Bronchial epithelial cell (primary cell): ENCODE results near the gene CAPN8. TPM values are rescaled to one million over a fixed set of nuclear protein-coding genes. Genes with fewer than 3 reads are reported as not detected.
"Not testable (repeated sequence)": the region's sequence is repeated elsewhere in the genome, so short reads cannot be mapped to it uniquely, and the experiment has no call there.

Experiments
- DNase-seq: peaks from one replicate; pipeline ENCODE4 v3.0.0-alpha.2; 2010; ENCODE audit warnings: low read depth
- FAIRE-seq: peaks from 2 replicates; lab custom pipeline; 2011; peaks lifted over from hg19 to GRCh38; lab: Jason Lieb, UNC
- H3K27me3 ChIP-seq: 2 replicates; pipeline ENCODE4 v1.5.1; 2011; ENCODE audit warnings: low read length; ENCODE audit not compliant: control insufficient read depth, insufficient read depth
- H3K36me3 ChIP-seq: 2 replicates; pipeline ENCODE4 v1.5.1; 2011; ENCODE audit warnings: low read length; ENCODE audit not compliant: control insufficient read depth, insufficient read depth
- H3K4me3 ChIP-seq: 2 replicates; pipeline ENCODE4 v1.5.1; 2011; ENCODE audit warnings: mild to moderate bottlenecking, low read depth, low read length, control low read depth
- CTCF ChIP-seq: IDR thresholded peaks from 2 replicates; pipeline ENCODE4 v1.5.1; 2011; ENCODE audit warnings: mild to moderate bottlenecking, moderate library complexity, low read length, control low read depth, inconsistent platforms; ENCODE audit not compliant: insufficient read depth, severe bottlenecking
- total RNA-seq: library from RNA; depleted of rRNA; stranded (reverse); fragments of >200 nt; gene quantifications from 2 replicates; pipeline ENCODE4 v1.2.1, GENCODE V29; 2014

CAPN8 gene
- total RNA-seq, 1 donor from 2014 or later, result under 0.01 TPM

DNA sequence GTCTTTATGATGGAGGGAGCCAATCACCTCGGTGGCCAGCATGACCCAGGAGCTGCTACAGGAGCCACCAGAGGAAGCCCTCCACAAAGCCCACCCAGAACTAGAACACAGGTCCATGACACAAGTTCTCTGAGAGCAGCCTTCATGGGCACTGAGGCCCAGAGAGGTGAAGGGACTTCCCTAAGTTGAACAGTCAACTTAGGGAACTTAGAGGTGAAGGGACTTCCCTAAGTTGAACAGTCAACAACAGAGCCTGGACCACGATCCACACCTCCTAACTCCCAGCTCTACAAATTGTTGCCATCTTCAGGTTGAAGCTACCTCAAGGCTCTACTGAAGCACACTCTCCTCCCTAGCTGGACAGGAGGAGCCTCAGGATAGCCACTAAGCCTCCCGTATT, 139.5 kb downstream of the CAPN8 start:
- DNase-seq, result no peak
- no peak for TF ChIP-seq CTCF
- Histone ChIP-seq H3K4me3 (no peak overlapping the region), H3K27me3 (no peaks in the 10 kb centered on the region), H3K36me3 (no peaks in the 10 kb centered on the region)
- no peak for FAIRE-seq

GRCh38 chr1:223525546-223525945, 140.0 kb downstream of the CAPN8 start:
- no peak for FAIRE-seq
- DNase-seq, result no peak
- no peak overlapping the region for H3K4me3 ChIP-seq
- no peaks in the 10 kb centered on the region for H3K36me3 ChIP-seq
- no peak for TF ChIP-seq CTCF
- no peaks in the 10 kb centered on the region for H3K27me3 ChIP-seq

- FAIRE-seq, result no peak
- Histone ChIP-seq H3K36me3 (no peaks in the 10 kb centered on the region), H3K27me3 (no peaks in the 10 kb centered on the region), H3K4me3 (no peak overlapping the region)
- TF ChIP-seq CTCF, result no peak
- no peak for DNase-seq
Measured at GRCh38 chr1:223524930-223525451, 140.5 kb downstream of the CAPN8 start.

GRCh38 chr1:223521150-223521549, 144.4 kb downstream of the CAPN8 start:
- DNase-seq (no peak), FAIRE-seq (no peak)
- Histone ChIP-seq H3K27me3 (no peaks in the 10 kb centered on the region), H3K36me3 (no peaks in the 10 kb centered on the region), H3K4me3 (no peak overlapping the region)
- no peak for TF ChIP-seq CTCF

DNA sequence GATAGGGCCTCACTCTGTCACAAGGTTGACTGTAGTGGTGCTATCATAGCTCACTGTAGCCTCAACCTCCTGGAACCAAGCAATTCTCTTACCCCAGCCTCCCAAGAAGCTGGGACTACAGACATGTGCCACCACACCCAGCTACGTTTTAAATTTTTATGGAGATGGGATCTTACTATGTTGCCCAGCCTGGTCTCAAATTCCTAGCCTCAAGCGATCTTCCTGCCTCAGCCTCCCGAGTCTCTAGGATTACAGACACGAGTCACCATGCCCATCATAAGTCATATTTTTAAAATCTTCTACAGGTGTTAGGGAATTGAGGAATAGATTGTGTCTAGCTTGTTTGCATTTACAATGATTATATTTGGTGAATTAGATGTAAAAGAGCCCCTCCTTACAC, 145.3 kb downstream of the CAPN8 start:
- no peak overlapping the region for H3K4me3 ChIP-seq
- DNase-seq (no peak), FAIRE-seq (no peak)
- H3K27me3 ChIP-seq, result no peaks in the 10 kb centered on the region
- no peaks in the 10 kb centered on the region for H3K36me3 ChIP-seq
- TF ChIP-seq CTCF, result no peak

- FAIRE-seq (no peak), DNase-seq (no peak)
- Histone ChIP-seq H3K36me3 (no peaks in the 10 kb centered on the region), H3K4me3 (no peak overlapping the region), H3K27me3 (no peaks in the 10 kb centered on the region)
- TF ChIP-seq CTCF, result no peak
Measured at GRCh38 chr1:223519116-223519515, 146.4 kb downstream of the CAPN8 start.

GRCh38 chr1:223518553-223518952, 146.9 kb downstream of the CAPN8 start:
- not testable (repeated sequence) for H3K27me3 ChIP-seq, FAIRE-seq, DNase-seq, H3K36me3 ChIP-seq, H3K4me3 ChIP-seq
